Upper lobe of left lung (tissue), 4 donors: ENCODE data around the gene EGFR.

Source experiments
- CTCF ChIP-seq, 6 experiments: fragments of 450-650 bp in 4 of 6; fragments of 200-600 bp in 2 of 6; sonication (generic) in 2 of 6; IDR thresholded peaks; one replicate each; pipeline ENCODE4 v1.5.1; 2016 to 2019; ENCODE audit warnings: antibody characterized with exemption in 6 of 6
- POLR2A ChIP-seq, 4 donors: fragments of 450-650 bp; IDR thresholded peaks; one replicate each; pipeline ENCODE4 v1.5.1; 2016 to 2017; ENCODE audit warnings: antibody characterized with exemption in 4 of 4, mild to moderate bottlenecking in 2 of 4

GRCh38 chr7:55127622-55128081 lies 108.8 kb downstream of the EGFR start:
- TF ChIP-seq POLR2A (IDR thresholded peaks at IDR 0.05): no peak
- no peak for TF ChIP-seq CTCF (IDR thresholded peaks at IDR 0.05)
